NCI-H1436 (cell line): Measurements from ENCODE around the gene DCST2.

Experiments used
- DNase-seq: peaks from one replicate; lab custom pipeline; 2025; lab: John Stamatoyannopoulos, UW

The DCST2 gene

GRCh38 chr1:154974808-154975408 is 58.7 kb downstream of the DCST2 start:
- peak; percentile 94 for DNase-seq

- peak; percentile 99 for DNase-seq
These were observed 59.3 kb downstream of the DCST2 start, which contains the start of gene CKS1B for GRCh38 chr1:154974102-154974807. Gene CKS1B (plus strand): TSS chr1:154974681. CDS start chr1:154974746, 65 bp downstream.

GRCh38 chr1:154973344-154974101 is 60.1 kb downstream of the DCST2 start:
- peak; percentile 85 for DNase-seq

DNA sequence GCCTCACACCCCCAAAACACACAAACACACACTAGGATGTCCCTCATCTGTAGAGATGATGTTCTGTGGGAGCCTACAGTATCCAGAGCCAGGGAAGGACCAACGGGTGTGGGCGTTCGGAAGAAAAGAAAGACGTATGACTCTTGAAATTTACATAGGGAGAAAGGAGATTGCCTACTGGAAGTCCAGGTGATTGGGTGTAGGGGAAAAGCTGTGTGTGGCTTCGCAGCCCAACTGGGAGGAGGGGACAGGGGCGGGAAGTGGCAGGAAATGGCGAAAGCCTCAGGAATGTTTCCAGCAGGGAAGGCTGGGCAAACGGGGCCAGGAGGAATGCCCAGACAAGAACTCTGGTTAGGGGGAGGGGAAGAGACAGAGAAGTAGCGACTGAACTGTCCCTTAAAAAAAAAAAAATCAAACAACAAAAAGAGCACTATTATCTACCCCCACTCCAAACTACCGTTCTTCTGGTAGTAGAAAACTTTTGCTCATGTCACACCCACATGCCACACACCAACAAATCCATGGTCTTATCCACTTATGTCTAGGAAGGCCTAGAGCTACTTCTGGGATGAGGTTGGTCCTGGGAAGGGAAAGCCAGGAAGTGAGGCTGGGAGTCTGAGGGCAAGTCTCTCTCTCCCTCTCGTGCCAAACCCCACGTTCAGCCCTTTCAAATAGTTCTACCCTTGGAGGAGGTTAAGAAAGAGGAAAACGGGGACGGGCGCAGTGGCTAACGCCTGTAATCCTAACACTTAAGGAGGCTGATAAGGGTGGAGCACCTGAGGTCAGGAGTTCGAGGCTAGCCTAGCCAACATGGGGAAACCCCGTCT is 60.9 kb downstream of the DCST2 start:
- no peak for DNase-seq

DNA sequence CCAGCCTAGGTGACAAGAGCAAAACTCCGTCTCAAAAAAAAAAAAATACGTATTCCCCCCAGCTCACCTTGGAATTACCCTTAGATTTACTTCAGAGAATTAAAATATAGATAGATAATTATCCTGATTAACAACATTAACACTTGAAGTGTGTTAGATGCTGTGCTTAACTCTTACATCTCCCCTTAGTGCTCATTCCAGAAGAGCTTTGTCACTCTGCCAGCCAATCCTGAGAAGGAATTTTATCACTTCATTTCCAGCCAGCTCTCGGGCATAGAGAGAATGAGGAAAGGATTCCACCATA is 61.4 kb downstream of the DCST2 start:
- DNase-seq: no peak

DNA sequence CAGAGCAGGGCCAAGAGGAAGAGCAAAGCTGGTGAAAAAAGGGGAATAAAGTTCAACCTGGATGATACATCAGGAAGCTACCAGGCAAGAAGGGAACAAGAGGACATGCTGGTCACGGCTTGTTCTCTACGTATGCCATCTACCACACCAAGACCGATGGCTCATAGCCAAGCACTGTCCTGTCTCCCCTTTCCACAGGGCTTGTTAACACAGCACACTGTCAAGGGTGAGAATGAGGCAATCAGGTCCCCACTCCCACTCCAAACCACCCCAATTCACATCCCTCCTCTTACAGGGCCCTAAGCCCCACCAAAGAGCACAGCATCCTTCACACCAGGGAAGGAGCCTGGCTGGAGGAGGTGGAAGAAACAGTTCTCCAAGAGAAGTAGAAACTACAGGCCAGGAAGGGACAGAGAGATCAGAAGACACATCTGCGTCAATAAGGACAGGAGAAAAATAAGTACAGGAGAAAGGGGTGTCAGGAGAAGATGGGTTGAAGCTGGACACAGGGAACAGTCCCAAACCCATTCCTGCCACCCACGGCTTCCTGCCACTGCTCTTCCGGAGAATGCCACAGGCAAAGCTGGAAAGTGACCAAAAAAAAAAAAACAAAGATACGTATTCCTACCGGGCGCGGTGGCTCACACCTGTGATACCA is 62.1 kb downstream of the DCST2 start:
- DNase-seq: no peak

- DNase-seq: peak; percentile 72
These were observed 62.8 kb downstream of the DCST2 start, which contains the start of gene SHC1 for GRCh38 chr1:154970631-154971340. Gene SHC1 (minus strand): TSS chr1:154970747. CDS start chr1:154970526, 221 bp downstream.

DNA sequence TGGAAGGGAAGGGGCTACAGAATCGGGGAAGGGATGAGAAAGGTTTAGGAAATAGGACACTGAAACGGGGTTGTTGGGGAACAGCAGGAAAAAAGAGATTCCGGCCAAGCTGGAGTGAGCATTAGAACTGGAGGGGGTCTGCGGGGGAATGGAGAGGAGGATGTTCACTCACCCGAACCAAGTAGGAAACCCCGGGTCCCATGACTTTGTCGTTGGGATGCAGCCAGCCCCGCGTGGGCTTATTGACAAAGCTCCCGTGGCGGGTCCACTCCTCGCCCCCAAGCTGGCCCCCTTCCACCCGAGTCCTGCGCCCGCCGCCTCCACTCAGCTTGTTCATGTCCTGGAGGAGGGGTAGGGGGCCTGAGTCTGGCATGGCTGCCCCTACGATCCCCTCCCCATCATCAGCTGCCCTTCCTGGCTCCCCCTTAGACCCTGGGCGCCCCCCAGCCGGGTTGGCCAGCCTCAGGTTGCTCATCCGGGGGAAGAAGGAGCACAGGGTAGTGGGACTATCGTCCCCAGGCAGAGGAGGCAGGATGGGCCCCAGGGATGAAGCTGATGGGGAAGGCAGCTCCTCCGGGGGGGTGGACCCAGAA is 63.6 kb downstream of the DCST2 start:
- no peak for DNase-seq

DNA sequence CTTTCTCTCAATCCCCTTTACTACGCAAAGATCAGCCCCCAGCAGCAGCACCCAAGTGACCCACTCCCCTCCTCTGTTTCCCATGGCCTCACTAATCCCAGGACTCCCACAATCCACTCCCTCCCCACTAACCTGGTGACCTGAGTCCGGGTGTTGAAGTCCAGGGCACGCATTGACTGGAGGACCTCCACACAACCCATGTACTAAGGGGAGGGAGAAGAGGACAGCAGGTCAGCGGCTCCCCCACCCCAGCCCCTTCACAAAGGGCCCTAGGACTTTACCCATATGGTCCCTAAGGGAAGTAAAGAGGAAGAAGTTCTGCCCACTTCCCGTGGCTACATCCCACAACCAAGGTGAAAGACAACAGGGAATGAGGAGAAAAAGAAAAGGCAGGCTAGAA is 64.3 kb downstream of the DCST2 start:
- DNase-seq: no peak

DNA sequence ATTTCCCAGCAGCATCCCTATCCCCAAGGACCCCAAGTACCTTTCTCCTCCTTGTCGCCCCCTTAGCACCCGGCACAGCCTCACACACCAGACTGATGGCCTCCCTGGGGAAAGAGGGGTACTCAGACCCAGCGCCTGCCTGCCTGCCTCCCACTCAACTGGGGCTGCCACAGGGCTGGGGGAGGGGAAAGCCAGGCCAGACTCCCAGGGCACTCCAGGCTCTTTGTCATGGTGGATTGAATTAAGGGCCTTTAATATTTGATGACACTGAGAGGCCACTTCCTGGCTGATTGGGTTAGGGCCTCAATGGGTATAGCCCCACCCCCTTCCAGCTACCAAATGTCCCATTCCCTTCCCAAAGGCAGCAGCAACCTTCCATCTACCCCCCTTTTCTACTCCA is 64.8 kb downstream of the DCST2 start:
- DNase-seq: no peak
